C4-2B (cell line): Measurements from ENCODE around the gene TPSD1.

Source experiments
- ZFX ChIP-seq: fragments of 450-650 bp; IDR thresholded peaks from 2 replicates; pipeline ENCODE4 v1.6.1; 2017
- TF ChIP-seq, protein P1 (sequence below): fragments of 450-650 bp; conservative IDR thresholded peaks from 2 replicates; pipeline ENCODE4 v1.5.1; 2017; ENCODE audit warnings: mild to moderate bottlenecking

GRCh38 chr16:1217526-1217925, 38.3 kb upstream of the TPSD1 start:
- TF ChIP-seq, protein P1, sequence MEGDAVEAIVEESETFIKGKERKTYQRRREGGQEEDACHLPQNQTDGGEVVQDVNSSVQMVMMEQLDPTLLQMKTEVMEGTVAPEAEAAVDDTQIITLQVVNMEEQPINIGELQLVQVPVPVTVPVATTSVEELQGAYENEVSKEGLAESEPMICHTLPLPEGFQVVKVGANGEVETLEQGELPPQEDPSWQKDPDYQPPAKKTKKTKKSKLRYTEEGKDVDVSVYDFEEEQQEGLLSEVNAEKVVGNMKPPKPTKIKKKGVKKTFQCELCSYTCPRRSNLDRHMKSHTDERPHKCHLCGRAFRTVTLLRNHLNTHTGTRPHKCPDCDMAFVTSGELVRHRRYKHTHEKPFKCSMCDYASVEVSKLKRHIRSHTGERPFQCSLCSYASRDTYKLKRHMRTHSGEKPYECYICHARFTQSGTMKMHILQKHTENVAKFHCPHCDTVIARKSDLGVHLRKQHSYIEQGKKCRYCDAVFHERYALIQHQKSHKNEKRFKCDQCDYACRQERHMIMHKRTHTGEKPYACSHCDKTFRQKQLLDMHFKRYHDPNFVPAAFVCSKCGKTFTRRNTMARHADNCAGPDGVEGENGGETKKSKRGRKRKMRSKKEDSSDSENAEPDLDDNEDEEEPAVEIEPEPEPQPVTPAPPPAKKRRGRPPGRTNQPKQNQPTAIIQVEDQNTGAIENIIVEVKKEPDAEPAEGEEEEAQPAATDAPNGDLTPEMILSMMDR, result no peak
- no peak for TF ChIP-seq ZFX
